Liver (tissue), 9 donors: ENCODE results near the gene UFC1. TPM values are rescaled to one million over a fixed set of nuclear protein-coding genes. Genes with fewer than 3 reads are reported as not detected.

Source experiments
- DNase-seq: peaks from one replicate; pipeline ENCODE4 v3.0.0-alpha.2; 2017; ENCODE audit warnings: low spot score
- H3K27ac ChIP-seq, 2 donors: one replicate each; pipeline ENCODE4 v1.7.0; 2013; ENCODE audit warnings: inconsistent platforms in 2 of 2, low read length in 2 of 2, control low read depth in 1 of 2, low read depth in 1 of 2, mild to moderate bottlenecking in 1 of 2
- H3K27me3 ChIP-seq, 4 donors: one replicate each; pipeline versions ENCODE4 v1.6.1 to v1.7.0; 2013; ENCODE audit warnings: low read length in 3 of 4, inconsistent platforms in 1 of 4, mild to moderate bottlenecking in 1 of 4, moderate library complexity in 1 of 4; ENCODE audit not compliant: control insufficient read depth in 4 of 4, insufficient read depth in 4 of 4
- H3K36me3 ChIP-seq, 4 donors: one replicate each; pipeline versions ENCODE4 v1.6.1 to v1.7.0; 2013; ENCODE audit warnings: low read length in 3 of 4, mild to moderate bottlenecking in 3 of 4, low read depth in 1 of 4, moderate library complexity in 1 of 4; ENCODE audit not compliant: control insufficient read depth in 4 of 4, insufficient read depth in 3 of 4
- H3K4me1 ChIP-seq, 4 donors: one replicate each; pipeline versions ENCODE4 v1.6.1 to v1.7.0; 2013; ENCODE audit warnings: low read length in 3 of 4, mild to moderate bottlenecking in 3 of 4, moderate library complexity in 1 of 4; ENCODE audit not compliant: control insufficient read depth in 4 of 4, insufficient read depth in 4 of 4
- H3K4me3 ChIP-seq, 3 donors: one replicate each; pipeline versions ENCODE4 v1.6.1 to v1.7.0; 2013; ENCODE audit warnings: low read length in 3 of 3, control low read depth in 1 of 3, low read depth in 1 of 3, mild to moderate bottlenecking in 1 of 3
- H3K9ac ChIP-seq, 2 donors: one replicate each; pipeline ENCODE4 v1.7.0; 2013; ENCODE audit warnings: low read length in 2 of 2, mild to moderate bottlenecking in 2 of 2, moderate library complexity in 2 of 2, control low read depth in 1 of 2, low read depth in 1 of 2
- H3K9me3 ChIP-seq, 4 donors: one replicate each; pipeline versions ENCODE4 v1.6.1 to v1.7.0; 2013; ENCODE audit warnings: low read length in 3 of 4; ENCODE audit not compliant: control insufficient read depth in 4 of 4
- CTCF ChIP-seq: fragments of 150-350 bp; IDR thresholded peaks from 2 replicates; pipeline ENCODE4 v1.5.1; 2017; ENCODE audit warnings: improper control_type of control experiment, low read depth, low read length; ENCODE audit not compliant: missing input control
- EGR1 ChIP-seq, 2 donors: IDR thresholded peaks; 2 replicates each; pipeline ENCODE4 v1.6.1; 2016 to 2018; ENCODE audit warnings: antibody characterized with exemption in 2 of 2, low read depth in 2 of 2
- FOXA1 ChIP-seq: IDR thresholded peaks from 2 replicates; pipeline ENCODE4 v1.6.1; 2016; ENCODE audit warnings: antibody characterized with exemption
- FOXA2 ChIP-seq: IDR thresholded peaks from 2 replicates; pipeline ENCODE4 v1.6.1; 2016; ENCODE audit warnings: antibody characterized with exemption
- GABPA ChIP-seq, 2 donors: IDR thresholded peaks in 1 of 2; conservative IDR thresholded peaks in 1 of 2; 2 replicates each; pipeline ENCODE4 v1.6.1; 2016; ENCODE audit warnings: antibody characterized with exemption in 2 of 2, mild to moderate bottlenecking in 1 of 2, moderate library complexity in 1 of 2
- HNF4A ChIP-seq, 2 donors: conservative IDR thresholded peaks; 2 replicates each; pipeline ENCODE4 v1.6.1; 2016; ENCODE audit warnings: antibody characterized with exemption in 2 of 2, mild to moderate bottlenecking in 2 of 2
- HNF4G ChIP-seq: IDR thresholded peaks from 2 replicates; pipeline ENCODE4 v1.6.1; 2016; ENCODE audit warnings: antibody characterized with exemption
- JUND ChIP-seq, 2 donors: IDR thresholded peaks; 2 replicates each; pipeline ENCODE4 v1.6.1; 2016; ENCODE audit warnings: antibody characterized with exemption in 2 of 2
- NR2F2 ChIP-seq: IDR thresholded peaks from 2 replicates; pipeline ENCODE4 v1.6.1; 2016; ENCODE audit warnings: antibody characterized with exemption
- RAD21 ChIP-seq, 2 donors: IDR thresholded peaks; 2 replicates each; pipeline ENCODE4 v1.6.1; 2016; ENCODE audit warnings: antibody characterized with exemption in 2 of 2, mild to moderate bottlenecking in 2 of 2
- RXRA ChIP-seq, 2 donors: IDR thresholded peaks; 2 replicates each; pipeline ENCODE4 v1.6.1; 2017 to 2018; ENCODE audit warnings: antibody characterized with exemption in 2 of 2, mild to moderate bottlenecking in 1 of 2
- SP1 ChIP-seq: IDR thresholded peaks from 2 replicates; pipeline ENCODE4 v1.6.1; 2018; ENCODE audit warnings: antibody characterized with exemption, mild to moderate bottlenecking
- TAF1 ChIP-seq: conservative IDR thresholded peaks from 2 replicates; pipeline ENCODE4 v1.6.1; 2016; ENCODE audit warnings: antibody characterized with exemption, mild to moderate bottlenecking
- YY1 ChIP-seq: IDR thresholded peaks from 2 replicates; pipeline ENCODE4 v1.6.1; 2016; ENCODE audit warnings: antibody characterized with exemption, mild to moderate bottlenecking
- WGBS: extraction: QIAGEN DNeasy Blood & Tissue Kit; methylation state at CpG from one replicate; pipeline ENCODE4 v1.1.7; 2013; 5-methylcytosine and 5-hydroxymethylcytosine counted together
- polyA plus RNA-seq, 2 donors: library from polyadenylated mRNA; stranded (reverse) in 1 of 2; unstranded in 1 of 2; fragments of 200-250 nt in 1 of 2; fragments of >200 nt in 1 of 2; fragmentation: Nextera tagmentation in 1 of 2; extraction: Ambion mirVana in 1 of 2; gene quantifications; one replicate each; pipeline versions ENCODE4 v1.2.1 to v1.2.3, GENCODE V29; 2013 to 2015
- total RNA-seq, 2 donors: library from RNA; depleted of rRNA; stranded (reverse); fragments of >200 nt; gene quantifications; one replicate each; pipeline ENCODE4 v1.2.3, GENCODE V29; 2014
- TF ChIP-seq, protein P1 (sequence below): IDR thresholded peaks from 2 replicates; pipeline ENCODE4 v1.6.1; 2016; ENCODE audit warnings: antibody characterized with exemption
- TF ChIP-seq, protein P2 (sequence below): IDR thresholded peaks from 2 replicates; pipeline ENCODE4 v1.6.1; 2016; ENCODE audit warnings: antibody characterized with exemption
- TF ChIP-seq, protein P3 (sequence below): IDR thresholded peaks from 2 replicates; pipeline ENCODE4 v1.6.1; 2016; ENCODE audit warnings: antibody characterized with exemption, mild to moderate bottlenecking
- TF ChIP-seq, protein P4 (sequence below): IDR thresholded peaks from 2 replicates; pipeline ENCODE4 v1.6.1; 2016; ENCODE audit warnings: antibody characterized with exemption
- donor health status: healthy.
- donor health status: healthy.
- donor health status: healthy.
- donor health status: healthy.
- donor health status: healthy.

UFC1 gene
- total and polyA plus RNA-seq, 4 donors: 34.2 to 47.5 (median 43.3) TPM

- H3K9ac ChIP-seq: no peak overlapping the region
- no peaks in the 10 kb centered on the region for H3K27me3 ChIP-seq
- H3K36me3 ChIP-seq: no peaks in the 10 kb centered on the region
- peaks cover 0 to 3% (median 0%) of the 10 kb centered on the region in 4 donors for H3K4me1 ChIP-seq
- no peak overlapping the region for H3K27ac ChIP-seq
- TF ChIP-seq EGR1 (IDR thresholded peaks at IDR 0.05; ENCODE audit: low read depth in 2 of 2) (no peak), YY1 (no peak), CTCF (peak; percentile 51), HNF4A (conservative IDR thresholded peaks at IDR 0.05) (no peak), RAD21 (IDR thresholded peaks at IDR 0.05) (peak; percentile 78 to 79), SP1 (no peak), HNF4G (no peak), JUND (IDR thresholded peaks at IDR 0.05) (no peak)
- TF ChIP-seq, protein P1, sequence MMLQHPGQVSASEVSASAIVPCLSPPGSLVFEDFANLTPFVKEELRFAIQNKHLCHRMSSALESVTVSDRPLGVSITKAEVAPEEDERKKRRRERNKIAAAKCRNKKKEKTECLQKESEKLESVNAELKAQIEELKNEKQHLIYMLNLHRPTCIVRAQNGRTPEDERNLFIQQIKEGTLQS: no peak
- TF ChIP-seq, protein P2, sequence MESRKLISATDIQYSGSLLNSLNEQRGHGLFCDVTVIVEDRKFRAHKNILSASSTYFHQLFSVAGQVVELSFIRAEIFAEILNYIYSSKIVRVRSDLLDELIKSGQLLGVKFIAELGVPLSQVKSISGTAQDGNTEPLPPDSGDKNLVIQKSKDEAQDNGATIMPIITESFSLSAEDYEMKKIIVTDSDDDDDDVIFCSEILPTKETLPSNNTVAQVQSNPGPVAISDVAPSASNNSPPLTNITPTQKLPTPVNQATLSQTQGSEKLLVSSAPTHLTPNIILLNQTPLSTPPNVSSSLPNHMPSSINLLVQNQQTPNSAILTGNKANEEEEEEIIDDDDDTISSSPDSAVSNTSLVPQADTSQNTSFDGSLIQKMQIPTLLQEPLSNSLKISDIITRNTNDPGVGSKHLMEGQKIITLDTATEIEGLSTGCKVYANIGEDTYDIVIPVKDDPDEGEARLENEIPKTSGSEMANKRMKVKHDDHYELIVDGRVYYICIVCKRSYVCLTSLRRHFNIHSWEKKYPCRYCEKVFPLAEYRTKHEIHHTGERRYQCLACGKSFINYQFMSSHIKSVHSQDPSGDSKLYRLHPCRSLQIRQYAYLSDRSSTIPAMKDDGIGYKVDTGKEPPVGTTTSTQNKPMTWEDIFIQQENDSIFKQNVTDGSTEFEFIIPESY: no peak
- peak; percentile 61 for DNase-seq
- WGBS: 20% methylated on average over 1 of the region's 1 CpG
- no peak overlapping the region for H3K4me3 ChIP-seq
- H3K9me3 ChIP-seq: no peaks in the 10 kb centered on the region
These were observed 14.0 kb upstream of the UFC1 start for GRCh38 chr1:161139766-161140165.

DNA sequence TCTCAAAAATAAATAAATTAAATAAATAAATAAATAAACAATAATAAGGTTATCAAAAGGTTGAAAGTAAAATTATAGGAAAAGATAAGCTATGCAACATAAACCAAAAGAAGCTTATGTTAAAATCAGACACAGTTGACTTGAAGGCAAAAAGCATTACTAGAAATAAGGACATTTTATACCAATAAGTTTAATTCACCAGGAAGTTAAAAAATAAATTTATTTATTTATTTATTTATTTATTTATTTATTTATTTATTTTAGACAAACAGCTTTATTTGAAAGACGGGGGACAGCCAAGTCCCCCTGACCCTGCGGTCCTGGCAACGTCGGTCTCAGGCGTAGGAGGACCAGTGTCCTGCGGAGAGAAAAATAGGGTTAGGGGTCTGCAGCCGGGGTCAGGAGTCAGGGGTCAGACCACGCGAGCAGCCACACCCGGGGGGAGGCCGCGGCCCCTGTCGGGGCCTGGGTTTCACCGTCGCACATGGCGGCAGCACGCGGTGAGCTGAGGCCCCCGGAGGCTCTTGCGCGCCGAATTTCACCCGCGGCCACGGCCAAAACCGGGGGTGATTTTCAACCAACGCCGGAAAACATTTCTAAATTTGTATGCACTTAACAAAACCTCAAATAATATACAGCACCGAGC is 12.9 kb upstream of the UFC1 start:
- no peak for TF ChIP-seq EGR1 (IDR thresholded peaks at IDR 0.05; ENCODE audit: low read depth in 2 of 2)
- TF ChIP-seq FOXA1: no peak
- no peak for TF ChIP-seq GABPA (IDR thresholded peaks at IDR 0.05 in 1 of 2, conservative IDR thresholded peaks at IDR 0.05 in 1 of 2)
- Histone ChIP-seq H3K27me3 (no peaks in the 10 kb centered on the region), H3K36me3 (no peaks in the 10 kb centered on the region), H3K4me3 (no peak overlapping the region), H3K4me1 (peaks cover 0 to 3% (median 0%) of the 10 kb centered on the region in 4 donors), H3K9me3 (no peaks in the 10 kb centered on the region), H3K27ac (no peak overlapping the region), H3K9ac (no peak overlapping the region)
- WGBS: 94% methylated on average over 29 of the region's 29 CpGs
- DNase-seq: no peak

DNA sequence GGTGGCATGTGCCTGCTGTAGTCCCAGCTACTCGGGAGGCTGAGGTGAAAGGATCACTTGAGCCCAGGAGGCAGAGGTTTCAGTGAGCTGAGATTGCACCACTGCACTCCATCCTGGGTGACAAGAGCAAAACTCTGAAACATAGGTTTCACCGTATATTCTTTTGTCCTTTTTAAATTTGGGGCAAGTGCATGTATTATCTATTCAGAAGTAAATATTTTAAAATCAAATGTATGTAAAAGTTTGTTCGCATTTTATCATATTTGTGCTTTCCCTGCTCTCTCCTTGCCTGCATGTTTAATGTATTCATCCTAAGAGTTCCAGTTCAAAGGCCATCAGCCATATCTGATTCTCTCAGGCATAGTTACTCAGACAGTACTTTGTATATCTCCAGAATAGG is 7.9 kb upstream of the UFC1 start:
- no peaks in the 10 kb centered on the region for H3K36me3 ChIP-seq
- H3K27me3 ChIP-seq: no peaks in the 10 kb centered on the region
- 85% methylated on average over 3 of the region's 3 CpGs for WGBS
- H3K9me3 ChIP-seq: no peaks in the 10 kb centered on the region
- H3K4me1 ChIP-seq: no peaks in the 10 kb centered on the region
- no peak for DNase-seq
- H3K9ac ChIP-seq: no peak overlapping the region
- H3K4me3 ChIP-seq: no peak overlapping the region
- H3K27ac ChIP-seq: no peak overlapping the region
- TF ChIP-seq, protein P3, sequence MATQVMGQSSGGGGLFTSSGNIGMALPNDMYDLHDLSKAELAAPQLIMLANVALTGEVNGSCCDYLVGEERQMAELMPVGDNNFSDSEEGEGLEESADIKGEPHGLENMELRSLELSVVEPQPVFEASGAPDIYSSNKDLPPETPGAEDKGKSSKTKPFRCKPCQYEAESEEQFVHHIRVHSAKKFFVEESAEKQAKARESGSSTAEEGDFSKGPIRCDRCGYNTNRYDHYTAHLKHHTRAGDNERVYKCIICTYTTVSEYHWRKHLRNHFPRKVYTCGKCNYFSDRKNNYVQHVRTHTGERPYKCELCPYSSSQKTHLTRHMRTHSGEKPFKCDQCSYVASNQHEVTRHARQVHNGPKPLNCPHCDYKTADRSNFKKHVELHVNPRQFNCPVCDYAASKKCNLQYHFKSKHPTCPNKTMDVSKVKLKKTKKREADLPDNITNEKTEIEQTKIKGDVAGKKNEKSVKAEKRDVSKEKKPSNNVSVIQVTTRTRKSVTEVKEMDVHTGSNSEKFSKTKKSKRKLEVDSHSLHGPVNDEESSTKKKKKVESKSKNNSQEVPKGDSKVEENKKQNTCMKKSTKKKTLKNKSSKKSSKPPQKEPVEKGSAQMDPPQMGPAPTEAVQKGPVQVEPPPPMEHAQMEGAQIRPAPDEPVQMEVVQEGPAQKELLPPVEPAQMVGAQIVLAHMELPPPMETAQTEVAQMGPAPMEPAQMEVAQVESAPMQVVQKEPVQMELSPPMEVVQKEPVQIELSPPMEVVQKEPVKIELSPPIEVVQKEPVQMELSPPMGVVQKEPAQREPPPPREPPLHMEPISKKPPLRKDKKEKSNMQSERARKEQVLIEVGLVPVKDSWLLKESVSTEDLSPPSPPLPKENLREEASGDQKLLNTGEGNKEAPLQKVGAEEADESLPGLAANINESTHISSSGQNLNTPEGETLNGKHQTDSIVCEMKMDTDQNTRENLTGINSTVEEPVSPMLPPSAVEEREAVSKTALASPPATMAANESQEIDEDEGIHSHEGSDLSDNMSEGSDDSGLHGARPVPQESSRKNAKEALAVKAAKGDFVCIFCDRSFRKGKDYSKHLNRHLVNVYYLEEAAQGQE: no peak
- TF ChIP-seq TAF1: no peak
- no peak for TF ChIP-seq FOXA2
- TF ChIP-seq HNF4A (conservative IDR thresholded peaks at IDR 0.05): no peak
- no peak for TF ChIP-seq JUND (IDR thresholded peaks at IDR 0.05)
- TF ChIP-seq, protein P4, sequence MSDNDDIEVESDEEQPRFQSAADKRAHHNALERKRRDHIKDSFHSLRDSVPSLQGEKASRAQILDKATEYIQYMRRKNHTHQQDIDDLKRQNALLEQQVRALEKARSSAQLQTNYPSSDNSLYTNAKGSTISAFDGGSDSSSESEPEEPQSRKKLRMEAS: no peak
- no peak for TF ChIP-seq EGR1 (IDR thresholded peaks at IDR 0.05; ENCODE audit: low read depth in 2 of 2)
- no peak for TF ChIP-seq SP1
- no peak for TF ChIP-seq NR2F2
- TF ChIP-seq RAD21 (IDR thresholded peaks at IDR 0.05): no peak
- no peak for TF ChIP-seq RXRA (IDR thresholded peaks at IDR 0.05)
- TF ChIP-seq CTCF: no peak
